SW 1271 (cell line): Measurements from ENCODE around the gene ALOX12B.
A peak's percentile ranks its signal among the peaks of the same experiment; 100 is the strongest.
"Not testable (repeated sequence)": the region's sequence is repeated elsewhere in the genome, so short reads cannot be mapped to it uniquely, and the experiment has no call there.

Source experiments
- DNase-seq, 2 experiments: peaks; one replicate each; lab custom pipeline; 2025; lab: John Stamatoyannopoulos, UW

The ALOX12B gene

GRCh38 chr17:8063761-8064534 lies 23.6 kb downstream of the ALOX12B start:
- DNase-seq, result no peak

DNA sequence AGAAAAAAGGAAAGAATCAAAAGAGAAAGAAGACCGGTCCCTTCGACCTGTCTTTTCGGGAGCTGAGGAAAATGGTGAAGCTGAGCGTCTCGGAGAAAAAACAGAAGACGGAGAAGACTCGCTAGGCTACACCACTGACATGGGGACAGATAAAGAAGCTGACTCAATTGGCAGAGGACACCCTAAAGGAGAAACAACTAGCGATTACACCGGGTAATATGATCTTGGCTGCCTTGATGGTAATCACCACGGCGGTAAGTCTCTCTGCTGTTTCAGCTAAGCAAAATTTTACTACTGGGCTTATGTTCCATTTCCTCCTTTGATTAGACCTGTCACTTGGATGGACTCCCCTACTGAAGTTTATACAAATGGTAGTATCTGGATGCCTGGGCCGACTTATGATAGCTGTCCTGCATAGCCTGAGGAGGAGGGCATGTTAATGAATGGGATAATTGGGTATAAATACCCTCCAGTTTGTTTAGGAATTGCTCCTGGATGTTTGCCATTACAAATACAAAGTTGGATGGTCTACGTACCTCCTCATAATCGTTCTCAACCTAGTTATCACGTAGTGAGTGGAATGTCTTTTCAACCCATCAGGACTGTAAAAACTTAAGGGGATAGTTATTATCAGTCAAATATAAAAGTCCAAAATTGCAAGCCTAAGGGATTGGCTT lies 24.6 kb downstream of the ALOX12B start:
- DNase-seq, result no peak

- no peak for DNase-seq
Observed at GRCh38 chr17:8062435-8062806, 25.1 kb downstream of the ALOX12B start.

- not testable (repeated sequence) for DNase-seq
Observed at GRCh38 chr17:8061851-8062250, 25.7 kb downstream of the ALOX12B start.

DNA sequence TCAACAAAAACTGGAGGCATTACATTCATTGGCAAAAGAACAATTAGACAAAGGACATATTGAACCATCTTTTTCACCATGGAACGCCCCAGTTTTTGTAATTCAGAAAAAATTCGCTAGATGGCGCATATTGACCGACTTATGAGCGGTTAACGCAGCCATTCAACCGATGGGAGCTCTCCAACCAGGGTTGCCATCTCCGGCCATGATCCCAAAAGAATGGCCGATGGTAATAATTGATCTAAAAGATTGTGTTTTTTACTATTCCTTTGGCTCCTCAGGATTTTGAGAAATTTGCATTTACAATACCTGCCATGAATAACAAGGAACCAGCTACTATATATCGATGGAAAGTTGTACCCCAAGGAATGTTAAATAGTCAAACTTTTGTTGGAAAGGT lies 27.2 kb downstream of the ALOX12B start:
- DNase-seq, result peak; percentile 35 to 59

DNA sequence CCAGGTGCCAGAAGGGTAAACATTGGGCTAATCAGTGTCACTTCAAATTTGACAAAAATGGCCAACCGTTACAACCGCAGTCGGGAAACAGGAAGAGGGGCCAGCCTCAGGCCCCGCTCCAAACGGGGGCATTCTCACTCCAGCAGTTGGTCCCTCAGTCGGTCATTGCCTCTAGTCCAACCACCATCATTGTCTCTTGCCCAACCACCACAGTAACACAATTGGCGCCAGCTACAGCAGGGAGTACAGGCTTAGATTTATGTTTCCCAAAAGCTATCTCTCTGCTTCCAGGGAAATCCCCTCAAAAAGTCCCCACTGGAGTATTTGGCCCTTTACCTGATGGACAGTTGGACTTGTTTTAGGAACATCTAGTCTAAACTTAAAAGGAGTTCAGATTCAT lies 28.4 kb downstream of the ALOX12B start:
- no peak for DNase-seq

DNA sequence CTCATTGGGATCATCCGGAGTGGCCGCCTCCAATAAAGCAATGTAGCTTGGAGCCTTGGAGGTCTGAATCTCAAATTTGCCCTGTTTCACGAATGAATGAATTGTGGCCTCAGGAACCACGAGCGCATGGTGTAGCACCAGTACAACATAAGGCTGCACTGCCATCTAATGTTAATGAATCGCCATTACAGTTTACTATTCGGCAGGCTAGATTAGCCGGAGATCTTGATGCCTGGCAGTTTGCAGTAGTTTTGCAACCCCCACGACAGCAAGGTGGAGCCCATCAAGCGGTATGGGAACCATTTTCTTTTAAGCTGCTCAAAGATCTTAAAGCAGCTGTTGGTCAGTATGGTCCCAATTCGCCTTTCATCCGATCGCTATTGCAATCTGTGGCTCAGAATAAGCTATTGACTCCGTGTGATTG lies 29.8 kb downstream of the ALOX12B start:
- DNase-seq, result peak; percentile 68 to 84

DNA sequence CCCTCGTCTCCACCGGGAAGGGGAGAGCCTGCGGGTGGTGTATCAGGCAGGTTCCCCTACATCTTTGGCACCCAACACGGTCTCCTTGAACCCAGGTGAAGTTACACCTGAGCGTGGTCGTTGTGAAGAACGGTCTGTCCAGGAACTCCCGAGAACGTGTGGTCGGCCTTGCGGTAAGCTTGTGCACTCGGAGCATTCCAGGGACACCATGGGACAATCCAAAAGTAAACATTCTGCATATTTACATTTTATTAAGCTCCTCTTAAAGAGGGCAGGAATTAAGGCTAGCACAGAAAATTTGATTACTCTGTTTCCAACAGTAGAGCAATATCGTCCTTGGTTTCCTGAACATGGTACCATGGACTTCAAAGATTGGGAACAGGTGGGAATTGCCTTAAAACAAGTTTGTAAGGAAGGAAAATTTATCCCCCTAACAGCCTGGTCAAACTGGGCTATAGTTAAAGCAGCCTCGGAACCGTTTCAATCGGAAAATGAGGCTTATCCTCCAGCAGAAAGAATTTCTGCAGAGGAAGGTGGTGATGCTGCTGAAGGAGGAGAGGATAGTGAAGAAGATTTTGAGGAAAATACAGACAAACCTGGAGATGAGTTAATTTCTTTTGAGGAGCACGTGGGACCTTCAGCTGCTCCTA lies 30.4 kb downstream of the ALOX12B start:
- DNase-seq, result no peak

- DNase-seq, result no peak
Observed at GRCh38 chr17:8056232-8056975, 31.1 kb downstream of the ALOX12B start.

GRCh38 chr17:8055851-8056231 lies 31.7 kb downstream of the ALOX12B start:
- DNase-seq, result no peak

- DNase-seq, result no peak
Observed at GRCh38 chr17:8053600-8053999, 33.9 kb downstream of the ALOX12B start.

DNA sequence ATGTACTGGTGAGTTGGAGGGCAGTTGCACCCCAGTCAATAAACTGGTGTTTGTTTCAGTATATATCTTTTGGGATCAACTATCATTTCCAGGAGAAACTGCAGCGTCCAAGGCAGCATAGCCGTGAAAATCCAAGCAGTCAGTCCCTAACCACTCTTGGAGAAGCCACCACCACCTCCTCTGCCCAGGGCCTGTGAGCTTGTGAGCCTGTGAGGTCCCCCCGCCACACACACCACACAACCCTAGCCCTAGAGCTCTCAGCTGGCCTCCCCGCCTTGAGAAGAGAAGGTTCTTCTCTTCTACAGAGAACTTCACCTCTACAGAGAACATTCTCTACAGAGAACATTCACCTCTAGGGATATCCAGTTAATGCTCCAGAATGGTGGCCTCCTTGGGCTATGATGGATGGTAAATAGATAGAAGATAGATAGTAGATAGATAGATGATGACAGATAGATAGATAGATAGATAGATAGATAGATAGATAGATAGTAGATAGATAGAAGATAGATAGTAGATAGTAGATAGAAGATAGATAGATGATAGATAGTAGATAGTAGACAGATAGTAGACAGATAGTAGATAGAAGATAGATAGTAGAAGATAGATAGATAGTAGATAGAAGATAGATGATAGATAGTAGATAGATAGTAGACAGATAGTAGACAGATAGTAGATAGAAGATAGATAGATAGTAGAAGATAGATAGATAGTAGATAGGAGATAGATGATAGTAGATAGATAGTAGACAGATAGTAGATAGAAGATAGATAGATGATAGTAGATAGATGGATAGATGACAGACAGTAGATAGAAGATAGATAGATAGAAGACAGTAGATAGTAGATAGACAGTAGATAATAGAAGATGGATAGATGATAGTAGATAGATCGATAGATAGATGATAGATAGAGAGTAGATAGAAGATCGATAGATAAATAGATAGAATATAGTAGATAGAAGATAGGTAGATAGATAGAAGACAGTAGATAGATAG lies 35.0 kb downstream of the ALOX12B start:
- DNase-seq, result no peak

DNA sequence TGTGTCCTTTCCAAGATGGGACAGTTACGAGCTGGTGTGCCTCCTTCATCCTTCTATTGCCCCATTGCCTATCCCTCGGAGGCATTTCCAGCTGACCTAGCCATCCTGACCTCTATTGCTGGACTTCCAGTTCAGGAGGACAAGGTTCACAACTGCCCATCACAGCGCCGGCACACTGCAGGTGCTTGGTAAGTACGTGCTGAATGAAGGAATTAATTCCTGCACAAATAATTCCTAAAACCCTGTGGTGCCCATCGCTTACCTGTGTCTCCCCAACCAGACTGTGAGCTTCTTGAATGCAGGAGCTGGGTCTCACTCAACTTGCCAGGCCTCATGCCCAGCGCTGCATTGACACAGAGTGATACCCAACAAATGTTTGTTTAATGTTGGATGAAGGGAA lies 35.7 kb downstream of the ALOX12B start:
- DNase-seq, result no peak

- no peak for DNase-seq
Observed at GRCh38 chr17:8048736-8049135, 38.8 kb downstream of the ALOX12B start.

DNA sequence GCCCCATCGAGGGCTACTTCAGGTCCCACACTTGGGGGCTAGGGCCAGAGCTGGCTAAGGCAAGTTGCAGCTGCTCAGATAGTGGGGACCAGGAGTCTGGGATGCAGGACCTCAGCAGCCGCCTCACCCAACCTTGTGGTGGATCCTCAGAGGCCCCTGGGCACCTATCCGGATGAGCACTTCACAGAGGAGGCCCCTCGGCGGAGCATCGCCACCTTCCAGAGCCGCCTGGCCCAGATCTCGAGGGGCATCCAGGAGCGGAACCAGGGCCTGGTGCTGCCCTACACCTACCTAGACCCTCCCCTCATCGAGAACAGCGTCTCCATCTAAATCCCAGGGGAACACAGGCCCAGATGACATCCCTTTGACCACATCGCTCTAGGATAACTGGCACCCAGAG lies 39.3 kb downstream of the ALOX12B start:
- no peak for DNase-seq

GRCh38 chr17:8047769-8048110 lies 39.8 kb downstream of the ALOX12B start:
- no peak for DNase-seq

GRCh38 chr17:8046929-8047768 lies 40.4 kb downstream of the ALOX12B start:
- no peak for DNase-seq

- DNase-seq, result no peak
Observed at GRCh38 chr17:8046306-8046928, 41.1 kb downstream of the ALOX12B start.

GRCh38 chr17:8044819-8045810 lies 42.4 kb downstream of the ALOX12B start:
- no peak for DNase-seq
